K562 (cell line): ENCODE data around the gene TUBA4B. TPM values are rescaled to one million over a fixed set of nuclear protein-coding genes. Genes with fewer than 3 reads are reported as not detected.
A peak's percentile ranks its signal among the peaks of the same experiment; 100 is the strongest.

Experiments used
- BDP1 ChIP-seq: IDR thresholded peaks from 3 replicates; pipeline ENCODE4 v1.6.1; 2011; ENCODE audit not compliant: insufficient read length, insufficient read depth
- CREB5 ChIP-seq: fragments of 250-450 bp; sonication (Bioruptor Pico); IDR thresholded peaks from 2 replicates; pipeline ENCODE4 v1.5.0; 2020; ENCODE audit warnings: mild to moderate bottlenecking
- ESRRA ChIP-seq: fragments of 450-650 bp; IDR thresholded peaks from 2 replicates; pipeline ENCODE4 v1.6.1; 2014; ENCODE audit warnings: low read depth, mild to moderate bottlenecking, moderate library complexity, borderline replicate concordance
- ESRRB ChIP-seq: fragments of 250-450 bp; sonication (Bioruptor Pico); IDR thresholded peaks from 2 replicates; pipeline ENCODE4 v1.5.0; 2020; ENCODE audit warnings: mild to moderate bottlenecking, moderate library complexity, borderline replicate concordance
- KLF16 ChIP-seq: IDR thresholded peaks from 2 replicates; pipeline ENCODE4 v1.6.1; 2016; ENCODE audit warnings: antibody characterized with exemption
- KLF6 ChIP-seq: fragments of 250-450 bp; sonication (Bioruptor Pico); IDR thresholded peaks from 2 replicates; pipeline ENCODE4 v1.4.0; 2020; ENCODE audit warnings: mild to moderate bottlenecking, moderate library complexity, borderline replicate concordance
- NFATC3 ChIP-seq: fragments of 450-650 bp; IDR thresholded peaks from 2 replicates; pipeline ENCODE4 v1.6.1; 2017; ENCODE audit warnings: mild to moderate bottlenecking
- NR2C2 ChIP-seq, 2 experiments: fragments of 200-800 bp in 1 of 2; sonication (Bioruptor generic) in 1 of 2; sonication (generic) in 1 of 2; formaldehyde crosslinking in 1 of 2; IDR thresholded peaks; 2 replicates each; pipeline versions ENCODE4 v1.6.1 to v1.8.0; 2016 to 2022; ENCODE audit warnings: mild to moderate bottlenecking in 1 of 2, missing compliant biosample characterization in 1 of 2, missing genetic modification characterization in 1 of 2, missing genetic modification reagents in 1 of 2
- PHF21A ChIP-seq: fragments of 450-650 bp; IDR thresholded peaks from 2 replicates; pipeline ENCODE4 v1.6.1; 2017; ENCODE audit warnings: low read depth, borderline replicate concordance
- PTTG1 ChIP-seq: fragments of 450-650 bp; IDR thresholded peaks from 2 replicates; pipeline ENCODE4 v1.6.1; 2016; ENCODE audit warnings: low read depth, mild to moderate bottlenecking, missing genetic modification characterization, missing compliant biosample characterization
- RBM14 ChIP-seq: fragments of 200-400 bp; formaldehyde crosslinking; IDR thresholded peaks from 2 replicates; pipeline ENCODE4 v1.6.1; 2018; ENCODE audit warnings: low read depth, mild to moderate bottlenecking, low read length, moderate library complexity, borderline replicate concordance; ENCODE audit not compliant: insufficient read depth
- RBM22 ChIP-seq: fragments of 200-400 bp; formaldehyde crosslinking; IDR thresholded peaks from 2 replicates; pipeline ENCODE4 v1.6.1; 2018; ENCODE audit warnings: low read length, low read depth; ENCODE audit not compliant: poor library complexity, severe bottlenecking
- RBM39 ChIP-seq: fragments of 200-400 bp; formaldehyde crosslinking; optimal IDR thresholded peaks from 2 replicates; pipeline ENCODE3; 2018; ENCODE audit warnings: low read depth, low read length
- RCOR1 ChIP-seq, 2 experiments: IDR thresholded peaks; 2 replicates each; pipeline ENCODE4 v1.6.1; 2012; ENCODE audit warnings: low read depth in 2 of 2, low read length in 2 of 2, borderline replicate concordance in 1 of 2, improper control_type of control experiment in 1 of 2
- SAP30 ChIP-seq: fragments of 200-600 bp; sonication (generic); IDR thresholded peaks from 2 replicates; pipeline ENCODE4 v1.6.1; 2012; ENCODE audit warnings: borderline replicate concordance, low read depth, mild to moderate bottlenecking, moderate library complexity, low read length, control low read depth, inconsistent platforms; ENCODE audit not compliant: insufficient read depth, poor library complexity, severe bottlenecking
- SRSF1 ChIP-seq: fragments of 200-400 bp; formaldehyde crosslinking; IDR thresholded peaks from 2 replicates; pipeline ENCODE4 v1.6.1; 2017; ENCODE audit warnings: mild to moderate bottlenecking, low read depth, low read length, moderate library complexity
- SUPT5H ChIP-seq: fragments of 450-650 bp; IDR thresholded peaks from 2 replicates; pipeline ENCODE4 v1.6.1; 2016
- THRAP3 ChIP-seq: fragments of 450-650 bp; IDR thresholded peaks from 2 replicates; pipeline ENCODE4 v1.6.1; 2016; ENCODE audit warnings: mild to moderate bottlenecking, inconsistent platforms, borderline replicate concordance
- ZNF12 ChIP-seq: sonication (generic); formaldehyde crosslinking; IDR thresholded peaks from 2 replicates; pipeline ENCODE4 v1.4.0; 2020; ENCODE audit warnings: mild to moderate bottlenecking, missing genetic modification reagents
- ZNF143 ChIP-seq: sonication (generic); formaldehyde crosslinking; IDR thresholded peaks from 2 replicates; pipeline ENCODE4 v1.9.0; 2022; ENCODE audit warnings: mild to moderate bottlenecking, missing genetic modification reagents
- ZNF184 ChIP-seq: sonication (generic); formaldehyde crosslinking; IDR thresholded peaks from 2 replicates; pipeline ENCODE4 v1.5.0; 2020; ENCODE audit warnings: missing genetic modification reagents
- ZNF354B ChIP-seq: fragments of 250-450 bp; sonication (Bioruptor Pico); IDR thresholded peaks from 2 replicates; pipeline ENCODE4 v1.4.0; 2020
- ZNF644 ChIP-seq: fragments of 200-800 bp; sonication (Bioruptor generic); IDR thresholded peaks from 2 replicates; pipeline ENCODE4 v1.6.1; 2016; ENCODE audit warnings: low read depth, missing genetic modification characterization, missing compliant biosample characterization
- ZNF695 ChIP-seq: fragments of 450-650 bp; formaldehyde crosslinking; IDR thresholded peaks from 2 replicates; pipeline ENCODE4 v1.4.0; 2020; ENCODE audit warnings: mild to moderate bottlenecking, moderate library complexity
- ZNF699 ChIP-seq: fragments of 250-450 bp; sonication (Bioruptor Pico); IDR thresholded peaks from 2 replicates; pipeline ENCODE4 v1.8.0; 2021; ENCODE audit warnings: mild to moderate bottlenecking, moderate library complexity; ENCODE audit not compliant: insufficient replicate concordance
- polyA plus RNA-seq, 8 experiments: library from polyadenylated mRNA; depleted of rRNA in 4 of 8; stranded (reverse) in 5 of 8; unstranded in 3 of 8; fragments of >200 nt; fragmentation: Nextera tagmentation in 2 of 8; fragmentation: Illumina TruSeq in 1 of 8; extraction: Ambion mirVana in 2 of 8; extraction: Trizol in 1 of 8; gene quantifications; 2 replicates each; pipeline versions ENCODE4 v1.2.1 to v1.2.3, GENCODE V29; 2011 to 2014; ENCODE audit warnings: inconsistent platforms in 1 of 8, missing spikeins in 1 of 8
- total RNA-seq, 7 experiments: library from RNA; depleted of rRNA in 6 of 7; stranded (reverse); fragments of >200 nt in 6 of 7; fragmentation: Illumina TruSeq in 2 of 7; extraction: Trizol in 2 of 7; gene quantifications; 2 replicates each; pipeline versions ENCODE4 v1.2.1 to v1.2.3, GENCODE V29; 2011 to 2021; ENCODE audit warnings: low replicate concordance in 1 of 7
- TF ChIP-seq, protein P1 (sequence below): fragments of 250-450 bp; sonication (Bioruptor Pico); IDR thresholded peaks from 2 replicates; pipeline ENCODE4 v1.8.0; 2022; ENCODE audit warnings: inconsistent platforms, mild to moderate bottlenecking, moderate library complexity, borderline replicate concordance

The TUBA4B gene
- total and polyA plus RNA-seq, 9 of the 15 experiments (the other 6 are each of a cell fraction or from before 2014, with no cell fraction given): 0.04 TPM; not detected in 8

- TF ChIP-seq RBM14 (no peak), ZNF699 (no peak), ZNF184 (no peak), SUPT5H (peak; percentile 58; the same call in 1 of the 2 replicates), ESRRB (CRISPR knock-in tag) (no peak), NFATC3 (no peak), ZNF644 (tag) (no peak), KLF6 (CRISPR knock-in tag) (no peak), CREB5 (CRISPR knock-in tag) (no peak), KLF16 (peak; percentile 62; the same call in 1 of the 2 replicates), SAP30 (peak; percentile 69), BDP1 (no peak), RBM39 (peak; percentile 57), ZNF143 (CRISPR knock-in tag) (no peak), ZNF354B (CRISPR knock-in tag) (no peak), SRSF1 (no peak), PTTG1 (tag) (no peak), RBM22 (no peak), ZNF695 (CRISPR knock-in tag) (no peak), THRAP3 (no peak), PHF21A (no peak), NR2C2 (CRISPR knock-in tag; IDR thresholded peaks at IDR 0.05) (no peak), NR2C2 (tag; IDR thresholded peaks at IDR 0.05) (no peak), RCOR1 (IDR thresholded peaks at IDR 0.05; ENCODE audit: borderline replicate concordance in 1 of 2, low read depth in 2 of 2, low read length in 2 of 2) (0 out of 4 replicates have a peak, but pooled peaks of 1 of the 2 experiments have one; percentile 24), ESRRA (peak; percentile 63; the same call in 1 of the 2 replicates), ZNF12 (CRISPR knock-in tag) (no peak)
- TF ChIP-seq, protein P1, sequence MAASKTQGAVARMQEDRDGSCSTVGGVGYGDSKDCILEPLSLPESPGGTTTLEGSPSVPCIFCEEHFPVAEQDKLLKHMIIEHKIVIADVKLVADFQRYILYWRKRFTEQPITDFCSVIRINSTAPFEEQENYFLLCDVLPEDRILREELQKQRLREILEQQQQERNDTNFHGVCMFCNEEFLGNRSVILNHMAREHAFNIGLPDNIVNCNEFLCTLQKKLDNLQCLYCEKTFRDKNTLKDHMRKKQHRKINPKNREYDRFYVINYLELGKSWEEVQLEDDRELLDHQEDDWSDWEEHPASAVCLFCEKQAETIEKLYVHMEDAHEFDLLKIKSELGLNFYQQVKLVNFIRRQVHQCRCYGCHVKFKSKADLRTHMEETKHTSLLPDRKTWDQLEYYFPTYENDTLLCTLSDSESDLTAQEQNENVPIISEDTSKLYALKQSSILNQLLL (CRISPR knock-in tag): no peak
Observed at GRCh38 chr2:219294356-219295351, 41.6 kb downstream of the TUBA4B start (continued).
